Measurements from ENCODE around the gene PCGF3. TPM values are rescaled to one million over a fixed set of nuclear protein-coding genes. Genes with fewer than 3 reads are reported as not detected.

The PCGF3 gene
- polyA plus RNA-seq, 1 donor, result 50.5 TPM

- no peak for DNase-seq
Measured at GRCh38 chr4:785332-786073, 79.9 kb downstream of the PCGF3 start.

DNA sequence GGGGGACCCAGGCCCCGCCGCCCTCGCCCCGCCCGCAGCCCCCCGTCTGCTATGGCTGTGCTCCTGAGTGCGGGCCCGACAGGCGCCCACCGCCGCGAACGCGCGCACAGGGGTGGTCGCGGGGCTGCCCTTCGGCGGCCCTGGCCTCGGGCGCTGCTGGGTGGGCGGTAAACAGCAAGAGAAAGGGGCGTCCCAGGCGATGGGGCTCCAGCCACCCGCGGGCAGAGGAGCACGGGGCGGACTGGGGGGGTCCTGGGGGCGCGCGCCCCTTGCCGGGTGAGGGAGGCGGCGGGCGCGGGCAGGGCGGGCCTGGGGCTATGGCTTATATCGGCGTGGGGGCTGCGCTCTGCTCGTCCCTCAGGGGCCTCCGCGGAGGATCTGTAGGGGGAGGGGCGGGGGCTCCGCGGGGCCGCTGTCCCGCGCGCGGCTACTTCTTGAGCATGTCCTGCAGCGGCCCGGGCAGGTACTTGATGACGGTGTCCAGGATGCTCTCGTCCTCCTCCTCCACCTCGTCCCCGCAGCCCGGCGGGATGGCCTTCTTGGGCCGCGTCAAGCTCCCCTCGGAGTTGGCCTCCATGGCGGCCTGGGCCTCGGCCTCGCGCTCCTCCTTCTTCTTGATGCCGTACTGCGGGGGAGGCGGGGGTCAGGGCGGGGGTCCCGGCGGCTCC, 80.6 kb downstream of the PCGF3 start:
- DNase-seq, result no peak

DNA sequence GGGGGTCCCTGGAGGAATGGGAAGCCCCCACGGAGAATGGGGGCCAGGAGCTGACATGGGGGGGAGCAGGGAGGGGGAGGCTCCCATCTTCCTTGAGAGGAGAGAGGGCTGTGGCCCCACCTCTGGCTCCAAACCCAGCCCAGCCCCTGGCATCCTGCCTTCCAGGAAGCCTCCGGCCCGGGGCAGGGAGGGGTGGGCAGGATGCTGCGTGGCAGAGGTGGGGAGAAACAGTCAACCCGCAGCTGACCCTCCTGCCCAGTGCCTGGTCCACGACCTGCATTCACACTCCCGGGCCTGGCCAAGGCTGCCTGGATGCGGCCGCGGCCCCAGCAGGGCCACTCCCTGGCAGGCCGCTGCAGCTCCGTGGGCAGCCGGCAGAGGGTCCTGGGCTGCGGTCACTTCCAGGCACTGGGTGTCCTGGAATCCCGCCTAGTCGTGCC, 81.2 kb downstream of the PCGF3 start:
- DNase-seq, result no peak

- no peak for DNase-seq
Measured at GRCh38 chr4:787561-787981, 81.9 kb downstream of the PCGF3 start.

DNA sequence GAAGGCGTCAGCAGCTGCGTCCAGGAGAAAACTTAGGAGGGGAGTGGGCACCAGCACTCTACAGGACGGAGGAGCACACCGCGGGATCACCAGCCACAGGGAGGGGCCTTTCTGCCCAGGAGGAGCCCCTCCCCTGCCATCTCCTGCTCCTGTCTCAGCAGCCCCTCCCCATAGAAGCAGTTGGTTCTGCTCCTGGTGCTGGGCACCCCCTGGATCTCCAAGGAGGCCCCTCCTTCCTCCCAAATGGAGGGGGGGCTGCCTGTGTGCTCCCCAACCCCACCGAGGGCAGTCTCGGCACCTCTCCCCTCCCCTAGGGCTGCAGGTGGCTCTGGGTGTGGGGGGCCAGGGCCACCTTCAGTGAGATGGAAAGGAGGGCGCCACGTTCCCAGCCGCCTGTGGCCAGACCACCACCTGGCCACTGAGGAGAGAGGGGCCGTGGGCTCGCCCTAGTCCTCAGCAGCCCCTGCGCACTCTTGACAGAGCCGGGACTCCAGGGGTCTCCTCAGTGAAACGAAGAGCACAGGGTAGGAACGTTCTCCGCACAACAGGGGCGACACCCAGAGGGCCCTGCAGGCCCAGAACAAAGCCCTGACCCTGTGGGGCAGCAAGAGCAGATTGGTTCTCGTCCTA, 82.5 kb downstream of the PCGF3 start:
- no peak for DNase-seq

DNA sequence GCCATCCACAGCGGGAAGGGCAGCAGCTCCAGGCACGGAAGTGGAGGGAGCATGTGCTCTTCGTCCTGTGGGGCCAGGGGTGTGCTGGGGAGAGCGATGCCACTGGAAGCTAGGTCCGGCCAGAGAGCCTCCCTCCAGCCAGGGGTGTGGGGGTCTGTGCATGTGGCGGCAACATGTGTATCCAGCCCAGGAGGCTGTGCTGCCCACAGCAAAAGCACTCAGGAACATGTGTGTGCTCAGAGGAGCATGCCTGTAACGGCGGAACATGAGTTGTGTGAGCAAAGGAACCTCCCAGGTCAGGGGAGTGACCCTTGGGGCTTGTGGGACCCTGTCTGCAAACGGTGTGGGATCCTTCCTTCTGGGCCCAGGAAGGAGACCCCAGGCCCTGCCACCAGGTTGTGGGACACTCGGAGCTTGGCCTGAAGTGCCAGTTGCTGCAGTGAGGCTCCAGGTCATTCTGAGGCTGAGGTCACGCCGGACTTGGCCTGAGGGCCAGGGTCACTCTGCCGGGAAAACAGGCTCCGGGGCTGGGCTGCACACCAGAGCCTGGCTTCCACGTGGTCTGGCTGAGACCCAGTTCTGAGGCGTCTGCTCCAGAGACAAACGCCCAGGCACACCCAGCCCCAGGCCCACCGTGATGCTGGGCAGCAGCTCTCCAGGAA, 83.1 kb downstream of the PCGF3 start:
- DNase-seq, result no peak

DNA sequence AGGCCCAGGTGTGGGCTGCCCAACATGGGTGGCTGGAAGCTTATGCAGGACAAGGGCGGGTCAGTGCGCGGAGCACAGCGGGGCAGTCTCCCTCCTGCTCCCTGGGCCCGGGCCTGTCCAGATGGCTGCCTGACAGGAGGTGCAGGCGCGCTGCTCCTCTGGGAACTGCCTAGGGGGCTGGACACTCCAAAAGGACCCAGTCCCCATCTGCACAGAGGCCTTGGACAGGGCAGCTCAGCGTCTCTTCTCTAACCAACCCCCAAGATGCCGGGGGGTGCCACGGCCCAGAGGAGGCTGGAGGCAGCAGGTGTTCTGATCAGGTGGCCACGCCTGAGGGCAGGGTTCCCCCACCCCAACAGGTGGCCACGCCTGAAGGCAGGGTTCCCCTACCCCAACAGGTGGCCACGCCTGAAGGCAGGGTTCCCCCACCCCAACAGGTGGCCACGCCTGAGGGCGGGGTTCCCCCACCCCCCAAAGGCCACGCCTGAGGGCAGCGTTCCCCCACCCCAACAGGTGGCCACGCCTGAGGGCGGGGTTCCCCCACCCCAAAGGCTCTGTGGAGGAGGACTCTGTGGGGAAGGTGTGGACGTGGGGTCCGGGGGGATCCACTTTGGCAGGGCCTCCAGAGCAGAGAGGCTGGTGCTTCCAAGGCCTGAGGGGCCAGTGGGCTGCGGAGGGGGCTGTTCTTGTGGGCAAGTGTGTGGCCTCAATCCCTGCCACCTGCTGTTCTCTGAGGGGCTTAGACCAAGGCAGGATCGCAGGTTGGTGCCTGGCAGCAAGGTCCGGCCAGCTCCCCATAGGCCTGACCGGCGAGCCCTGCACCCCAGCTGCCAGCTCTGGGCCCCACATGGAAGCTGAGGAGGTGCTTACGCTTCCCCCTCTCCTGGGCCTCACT, 84.2 kb downstream of the PCGF3 start:
- no peak for DNase-seq

DNA sequence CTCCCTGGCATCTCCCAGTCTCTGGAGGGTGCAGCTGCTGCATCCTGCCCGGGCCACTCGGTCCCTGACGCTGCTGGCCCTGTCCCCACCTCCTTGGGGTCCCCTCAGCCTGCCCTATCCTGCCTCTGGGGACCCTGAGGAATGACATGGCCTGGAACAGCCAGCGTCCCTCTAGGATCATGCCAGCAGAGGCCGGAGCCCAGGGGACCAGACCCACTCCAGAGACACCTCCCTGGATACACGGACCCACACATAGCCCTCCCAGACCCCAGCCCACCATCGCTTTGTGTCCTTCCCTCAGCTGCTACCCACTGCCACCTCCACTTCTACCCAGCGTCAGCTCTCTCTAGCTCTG, 84.8 kb downstream of the PCGF3 start:
- no peak for DNase-seq

DNA sequence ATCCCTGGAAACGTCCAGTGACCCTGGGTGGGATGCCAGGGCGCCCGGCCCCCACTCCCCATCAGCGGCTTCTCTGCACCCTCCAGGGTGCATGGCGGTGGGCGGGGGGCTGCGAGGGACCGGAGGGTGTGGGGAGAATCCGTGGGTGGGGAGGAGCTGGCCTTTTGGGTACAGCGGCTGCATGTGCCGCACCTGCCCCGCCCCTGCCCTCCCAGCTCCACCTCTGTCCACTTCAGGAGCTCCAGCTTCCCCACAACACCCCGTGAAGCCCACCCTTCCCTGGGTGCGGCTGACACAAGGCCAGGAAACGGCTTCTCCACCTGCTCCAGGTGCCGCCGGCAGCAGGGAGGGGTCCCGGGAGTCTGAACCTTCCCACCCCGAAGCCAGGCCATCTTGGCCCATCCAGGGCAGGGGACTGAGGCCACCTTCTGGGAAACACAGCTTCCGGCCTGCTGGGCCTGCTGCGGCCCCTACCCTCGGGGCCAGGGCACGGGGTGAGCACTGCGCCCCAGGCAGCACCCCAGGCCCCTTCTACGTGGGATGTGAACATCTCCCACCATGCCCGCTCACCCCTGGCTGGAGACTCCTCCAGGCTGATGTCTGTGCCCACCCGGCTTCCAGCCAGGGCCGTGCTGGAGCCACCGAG, 85.7 kb downstream of the PCGF3 start:
- DNase-seq, result no peak

DNA sequence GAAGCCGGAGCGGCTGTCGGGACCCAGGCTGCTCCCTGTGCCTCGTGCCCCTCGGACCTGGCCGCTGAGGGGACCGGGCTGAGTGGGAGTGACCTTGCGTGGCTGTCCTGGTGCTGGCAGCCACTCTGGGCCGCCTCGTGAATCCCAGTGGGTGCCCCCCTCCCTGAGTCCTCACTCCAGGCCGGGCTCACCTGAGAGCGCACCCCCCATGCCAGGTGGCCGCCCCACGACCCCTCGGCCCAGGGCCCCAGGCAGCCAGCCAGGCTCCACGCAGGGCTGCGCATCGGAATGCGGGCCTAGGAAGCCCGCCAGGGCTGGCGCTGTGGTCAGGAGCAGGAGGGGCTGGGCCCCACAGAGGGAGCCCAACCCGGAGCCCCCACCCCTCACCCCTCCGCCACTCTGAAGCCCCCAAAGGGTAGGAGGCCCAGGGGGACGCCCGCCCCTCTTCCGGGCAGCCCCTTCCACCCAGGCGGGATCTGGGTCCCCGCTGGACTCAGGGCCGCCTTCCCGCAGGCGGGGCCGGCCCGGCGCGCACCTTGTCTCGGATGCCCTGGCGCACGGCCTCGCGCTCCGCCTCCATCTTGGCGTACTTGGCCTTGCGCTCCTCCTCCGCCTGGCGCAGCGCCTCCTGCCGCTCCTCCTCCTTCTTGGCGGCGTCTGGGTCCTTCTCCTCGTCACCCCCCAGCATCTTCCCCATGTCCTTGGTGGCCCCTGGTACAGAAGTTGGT, 86.4 kb downstream of the PCGF3 start:
- no peak for DNase-seq

DNA sequence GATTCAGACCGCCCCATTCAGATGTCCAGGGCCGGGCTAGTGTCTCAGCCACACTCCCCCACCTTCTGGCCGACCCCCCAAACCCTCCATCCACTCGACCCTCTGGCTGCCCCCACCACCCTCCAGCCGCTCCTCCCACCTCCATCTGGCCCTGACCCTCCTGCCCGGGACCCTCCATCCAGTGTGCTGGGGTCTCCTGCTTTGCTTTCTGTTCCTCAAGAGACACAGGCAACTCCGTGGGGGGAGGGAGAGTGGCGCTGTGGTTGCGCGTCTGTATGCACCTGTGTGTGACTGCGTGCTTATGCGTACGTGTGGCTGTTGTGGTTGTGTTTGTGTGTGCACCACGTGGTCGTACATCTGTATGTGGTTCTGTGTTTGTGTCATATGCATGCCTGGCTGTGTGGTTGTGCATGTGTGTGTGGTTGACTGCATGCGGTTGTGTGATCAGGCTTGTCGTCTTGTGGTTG, 87.0 kb downstream of the PCGF3 start:
- no peak for DNase-seq

DNA sequence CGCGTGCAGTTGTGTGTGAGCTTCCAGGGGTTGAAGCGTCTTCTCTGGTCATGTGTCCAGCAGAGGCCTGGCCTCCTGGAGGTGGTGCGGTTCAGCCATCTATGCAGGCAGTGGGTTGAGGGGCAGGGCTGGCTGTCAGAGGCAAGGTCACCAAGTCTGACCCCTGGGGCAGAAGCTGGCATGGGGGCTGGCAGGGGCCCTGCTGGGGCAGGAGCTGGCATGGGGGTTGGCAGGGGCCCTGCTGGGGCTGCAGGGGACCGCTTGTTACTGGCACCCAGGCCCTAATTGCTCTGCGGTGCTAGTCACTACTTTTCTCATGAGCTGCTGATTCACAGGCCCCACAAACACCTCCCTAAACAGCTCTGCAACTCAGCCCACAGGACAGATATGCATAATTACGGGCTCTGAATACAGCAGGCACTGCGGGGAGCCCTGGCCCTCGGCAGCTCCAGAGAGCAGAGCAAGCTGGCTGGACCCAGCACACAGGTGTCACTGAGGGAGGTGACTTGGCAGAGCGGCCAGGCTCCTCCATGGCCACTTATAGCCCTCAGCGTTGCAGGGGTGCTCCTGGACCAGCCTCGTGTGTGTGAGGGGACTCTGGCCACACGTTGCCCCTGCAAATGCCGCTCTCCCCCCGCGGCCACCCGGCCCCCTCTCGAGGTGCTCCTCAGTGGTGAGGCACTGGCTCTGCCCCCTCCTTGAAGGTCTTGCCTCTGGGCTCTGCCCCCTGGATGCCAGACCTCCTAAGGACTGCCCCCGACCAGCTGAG, 87.6 kb downstream of the PCGF3 start:
- DNase-seq, result no peak

- DNase-seq, result no peak
Measured at GRCh38 chr4:793941-794621, 88.4 kb downstream of the PCGF3 start.

DNA sequence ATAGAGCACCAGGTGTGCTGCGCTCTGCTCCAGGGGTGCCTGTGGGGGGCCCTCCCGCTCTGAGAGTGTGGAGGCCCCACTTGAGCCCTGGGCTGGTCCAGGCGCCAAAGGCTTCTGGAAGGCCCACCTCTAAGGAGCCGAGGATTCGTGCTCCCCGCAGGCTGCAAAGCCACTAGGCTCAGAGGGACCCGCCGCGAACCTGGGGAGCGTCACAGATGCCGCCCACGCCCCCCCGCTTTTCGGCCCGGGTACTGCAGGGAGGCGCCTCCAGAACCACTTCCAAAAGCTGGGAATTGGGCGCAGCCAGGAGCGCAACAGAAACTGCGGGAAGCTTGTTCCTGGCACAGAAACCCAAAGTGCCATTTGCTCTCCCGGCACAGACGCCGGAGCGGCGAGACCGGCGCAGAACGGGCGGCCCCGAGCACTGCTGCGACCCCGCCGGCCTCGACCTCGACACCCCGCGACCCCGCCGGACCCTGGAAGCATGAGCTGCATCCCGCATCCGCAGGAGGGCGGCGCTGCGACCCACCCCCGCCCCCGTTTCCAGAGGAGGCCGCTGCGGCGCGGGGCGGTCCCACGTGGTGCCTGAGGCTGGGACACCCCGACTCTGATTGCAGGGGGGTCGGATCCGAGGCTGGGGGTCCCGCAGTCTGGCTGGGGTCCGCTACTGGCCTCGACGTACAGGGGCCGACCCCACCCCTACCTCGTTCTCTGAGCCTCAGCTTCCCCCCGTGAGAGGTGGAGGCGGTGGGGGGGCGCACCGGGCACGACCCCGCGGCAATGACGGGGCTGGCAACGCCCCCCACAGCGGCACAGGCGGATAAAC, 89.5 kb downstream of the PCGF3 start:
- no peak for DNase-seq

DNA sequence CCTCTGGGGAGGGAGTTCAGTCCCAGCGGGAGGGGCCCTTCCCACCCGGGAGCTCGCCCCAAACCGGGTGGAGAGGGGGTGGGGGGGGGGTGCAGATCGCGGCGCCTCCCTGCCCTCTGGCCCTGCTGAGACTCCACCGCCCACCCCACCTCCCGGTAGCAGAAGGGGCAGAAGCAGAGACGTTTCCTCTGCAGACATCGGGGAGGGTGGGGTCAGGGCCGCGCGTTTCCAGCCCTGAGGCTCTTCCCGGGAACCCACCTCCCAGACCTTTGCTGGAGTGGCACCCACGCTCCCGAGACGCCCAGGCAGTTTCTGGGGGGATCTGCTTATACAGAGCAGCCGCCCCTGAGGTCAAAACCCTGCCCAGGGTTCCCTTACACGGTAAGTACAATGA, 90.1 kb downstream of the PCGF3 start:
- no peak for DNase-seq

GRCh38 chr4:796206-796605, 90.6 kb downstream of the PCGF3 start:
- no peak for DNase-seq

GRCh38 chr4:797066-797465, 91.4 kb downstream of the PCGF3 start:
- DNase-seq, result no peak

GRCh38 chr4:801436-802124, 95.9 kb downstream of the PCGF3 start:
- DNase-seq, result no peak
